Large intestine (tissue), 3 donors: Measurements from ENCODE around the gene LRRC71. TPM values are rescaled to one million over a fixed set of nuclear protein-coding genes. Genes with fewer than 3 reads are reported as not detected.

ENCODE experiments used
- DNase-seq, 2 donors: peaks; one replicate each; pipeline versions ENCODE4 v3.0.0 to v3.0.0-alpha.2; 2013
- H3K27ac ChIP-seq: one replicate; pipeline ENCODE4 v1.5.1; 2013; ENCODE audit warnings: low read length
- H3K27me3 ChIP-seq: 2 replicates; pipeline ENCODE4 v1.6.1; 2013; ENCODE audit warnings: low read length; ENCODE audit not compliant: control insufficient read depth, insufficient read depth
- H3K36me3 ChIP-seq: 2 replicates; pipeline ENCODE4 v1.6.1; 2013; ENCODE audit warnings: low read length; ENCODE audit not compliant: control insufficient read depth, insufficient read depth
- H3K4me1 ChIP-seq: one replicate; pipeline ENCODE4 v1.6.1; 2013; ENCODE audit warnings: low read length; ENCODE audit not compliant: control insufficient read depth, insufficient read depth
- H3K4me3 ChIP-seq: one replicate; pipeline ENCODE4 v1.5.1; 2013; ENCODE audit warnings: low read length
- H3K9me3 ChIP-seq: one replicate; pipeline ENCODE4 v1.6.1; 2013; ENCODE audit warnings: mild to moderate bottlenecking, low read depth, low read length, moderate library complexity; ENCODE audit not compliant: control insufficient read depth
- WGBS: methylation state at CpG from one replicate; pipeline ENCODE4 v1.1.5; 2013; ENCODE audit warnings: low lambda C conversion rate; ENCODE audit not compliant: insufficient coverage; 5-methylcytosine and 5-hydroxymethylcytosine counted together
- polyA plus RNA-seq: library from polyadenylated mRNA; unstranded; fragments of 120-200 nt; gene quantifications from one replicate; pipeline ENCODE4 v1.2.1, GENCODE V29; 2013

The LRRC71 gene
- polyA plus RNA-seq, 1 donor, result 0.28 TPM

DNA sequence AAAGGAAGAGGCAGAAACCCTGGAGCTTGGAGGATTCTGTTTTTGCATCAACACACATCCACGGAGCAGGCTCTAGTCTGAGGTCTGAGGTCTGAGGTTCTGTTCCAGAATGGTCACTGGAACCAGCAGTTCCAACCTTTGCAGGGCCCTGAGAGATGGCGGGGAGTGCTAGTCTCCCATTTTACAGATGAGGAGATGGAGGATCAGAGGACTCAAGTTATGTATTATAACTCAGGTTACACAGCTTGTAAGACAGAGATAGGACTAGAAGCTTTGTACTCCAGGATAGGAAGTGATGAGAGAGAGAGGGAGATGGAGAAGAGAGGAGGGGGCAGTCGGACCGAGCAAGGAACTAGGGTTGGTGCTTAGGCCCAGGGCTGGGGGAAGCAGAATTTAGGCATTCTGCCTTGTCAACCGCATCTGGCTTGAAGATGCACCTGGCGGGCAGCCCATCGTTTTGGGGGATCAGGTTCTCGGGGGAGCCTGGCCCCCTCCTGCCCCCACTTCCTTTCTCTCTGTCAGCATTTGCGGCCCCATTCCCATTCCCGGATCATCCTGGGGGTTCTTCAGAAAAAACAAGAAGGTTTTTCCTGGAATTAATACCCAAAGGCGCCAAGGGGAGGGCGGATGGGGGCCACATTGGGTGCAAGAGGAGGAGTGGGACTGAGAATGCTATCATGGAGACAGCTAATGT, 21.3 kb upstream of the LRRC71 start:
- H3K4me1 ChIP-seq, result peaks cover 14% of the 10 kb centered on the region
- H3K4me3 ChIP-seq, result no peak overlapping the region
- H3K27ac ChIP-seq, result no peak overlapping the region
- no peaks in the 10 kb centered on the region for H3K36me3 ChIP-seq
- DNase-seq, result no peak
- H3K27me3 ChIP-seq, result peaks cover 66% of the 10 kb centered on the region
- no peaks in the 10 kb centered on the region for H3K9me3 ChIP-seq
- 100% methylated on average over 1 of the region's 12 CpGs for WGBS

DNA sequence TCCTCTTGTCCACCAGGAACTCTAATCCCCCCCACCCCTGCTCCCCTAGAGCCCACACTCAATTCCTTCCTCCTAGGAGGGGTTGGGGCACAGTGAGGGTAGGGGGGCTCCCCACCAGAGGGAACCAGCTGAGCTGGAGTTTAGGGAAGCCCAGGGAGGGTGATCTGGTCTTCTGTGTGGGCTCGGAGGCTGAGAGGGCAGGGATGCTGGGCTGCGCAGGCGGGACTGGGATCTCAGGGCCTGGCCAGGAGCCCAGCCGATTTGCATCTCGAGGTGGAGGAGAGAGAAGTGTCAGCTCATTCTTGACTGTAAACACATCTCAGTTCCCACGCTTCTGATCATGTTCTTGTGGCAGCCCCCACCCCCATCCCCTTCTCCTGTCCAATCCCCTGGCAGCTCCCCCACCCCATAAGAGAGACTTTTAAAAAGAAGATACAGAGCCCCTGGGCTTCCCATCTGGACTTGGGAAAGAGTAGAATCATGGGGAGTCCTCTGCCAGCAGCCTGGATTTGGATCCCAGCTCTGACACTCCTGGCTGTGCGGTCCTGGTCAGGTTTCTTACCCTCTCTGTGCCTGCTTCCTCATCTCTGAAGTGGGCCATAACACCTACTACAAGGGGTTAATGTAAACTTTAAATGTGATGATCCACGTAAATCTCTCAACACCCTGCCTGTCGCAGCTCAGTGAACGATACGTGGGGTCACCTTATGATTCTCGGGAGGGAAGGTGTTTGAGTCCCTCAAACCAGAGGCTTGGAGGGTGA, 20.3 kb upstream of the LRRC71 start:
- peak; percentile 28 to 41 for DNase-seq
- H3K27ac ChIP-seq, result no peak overlapping the region
- H3K4me1 ChIP-seq, result peaks cover 14% of the 10 kb centered on the region
- no peaks in the 10 kb centered on the region for H3K36me3 ChIP-seq
- peaks cover 56% of the 10 kb centered on the region for H3K27me3 ChIP-seq
- H3K9me3 ChIP-seq, result no peaks in the 10 kb centered on the region
- no peak overlapping the region for H3K4me3 ChIP-seq
- 50% methylated on average over 2 of the region's 12 CpGs for WGBS

- no CpG with 5 or more reads among the region's 6 CpGs for WGBS
- Histone ChIP-seq H3K9me3 (no peaks in the 10 kb centered on the region), H3K27me3 (peaks cover 51% of the 10 kb centered on the region), H3K36me3 (no peaks in the 10 kb centered on the region), H3K27ac (no peak overlapping the region), H3K4me1 (peaks cover 14% of the 10 kb centered on the region), H3K4me3 (no peak overlapping the region)
- DNase-seq, result no peak
Measured at GRCh38 chr1:156900896-156901589, 19.4 kb upstream of the LRRC71 start.

- no peak for DNase-seq
- H3K9me3 ChIP-seq, result no peaks in the 10 kb centered on the region
- no peak overlapping the region for H3K4me3 ChIP-seq
- peaks cover 11% of the 10 kb centered on the region for H3K4me1 ChIP-seq
- no peak overlapping the region for H3K27ac ChIP-seq
- WGBS, result no CpG with 5 or more reads among the region's 4 CpGs
- peaks cover 51% of the 10 kb centered on the region for H3K27me3 ChIP-seq
- no peaks in the 10 kb centered on the region for H3K36me3 ChIP-seq
Measured at GRCh38 chr1:156901590-156901900, 18.9 kb upstream of the LRRC71 start.

DNA sequence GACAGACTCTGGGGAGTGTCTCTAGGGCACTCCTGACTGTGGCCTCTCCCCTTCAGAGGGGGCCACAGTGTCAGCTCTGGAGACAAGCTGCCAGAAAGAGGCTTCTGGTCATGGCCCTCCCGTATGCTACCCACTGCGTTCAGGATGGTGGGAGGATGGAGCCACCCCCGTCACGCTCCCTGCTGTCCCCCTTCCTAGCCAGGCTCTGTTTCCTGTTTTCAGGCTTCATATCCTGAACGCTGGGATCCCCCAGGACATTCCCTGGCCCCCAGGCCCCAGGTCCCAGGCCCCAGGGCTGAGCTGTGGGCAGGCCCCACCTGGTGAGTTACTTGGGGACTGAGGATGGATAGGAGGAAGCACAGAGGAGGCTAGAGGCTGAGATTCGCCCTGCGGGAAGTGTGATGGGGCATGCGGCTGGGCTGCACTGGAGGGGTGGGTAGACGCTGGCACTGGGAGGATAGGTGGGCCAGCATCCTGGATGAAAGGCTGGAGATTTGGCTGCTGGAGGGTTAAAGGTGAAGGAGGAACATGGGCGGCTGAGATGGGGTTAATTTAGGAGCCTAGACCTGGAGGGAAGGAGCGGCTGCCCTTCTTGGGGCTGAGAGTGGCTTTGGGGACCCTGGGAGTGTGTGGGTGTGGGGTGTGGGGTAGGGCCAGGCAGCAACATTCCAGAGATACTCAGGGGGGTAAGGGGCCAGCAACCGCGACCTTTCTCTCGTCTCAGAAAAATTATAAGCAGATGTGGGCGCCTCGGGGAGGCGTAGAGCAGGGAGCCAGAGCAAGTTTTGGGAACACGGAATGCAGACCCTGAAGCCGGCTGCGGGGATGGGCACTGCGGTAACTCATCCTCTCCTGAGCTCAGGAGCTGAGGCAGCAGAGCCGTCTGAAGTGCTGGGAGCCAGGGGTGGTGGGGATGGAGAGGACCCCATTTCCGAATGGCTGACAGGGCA, 18.2 kb upstream of the LRRC71 start:
- DNase-seq, result no peak
- Histone ChIP-seq H3K27ac (no peak overlapping the region), H3K36me3 (no peaks in the 10 kb centered on the region), H3K4me3 (no peak overlapping the region), H3K4me1 (peaks cover 10% of the 10 kb centered on the region), H3K27me3 (peaks cover 51% of the 10 kb centered on the region), H3K9me3 (no peaks in the 10 kb centered on the region)
- no CpG with 5 or more reads among the region's 23 CpGs for WGBS

DNA sequence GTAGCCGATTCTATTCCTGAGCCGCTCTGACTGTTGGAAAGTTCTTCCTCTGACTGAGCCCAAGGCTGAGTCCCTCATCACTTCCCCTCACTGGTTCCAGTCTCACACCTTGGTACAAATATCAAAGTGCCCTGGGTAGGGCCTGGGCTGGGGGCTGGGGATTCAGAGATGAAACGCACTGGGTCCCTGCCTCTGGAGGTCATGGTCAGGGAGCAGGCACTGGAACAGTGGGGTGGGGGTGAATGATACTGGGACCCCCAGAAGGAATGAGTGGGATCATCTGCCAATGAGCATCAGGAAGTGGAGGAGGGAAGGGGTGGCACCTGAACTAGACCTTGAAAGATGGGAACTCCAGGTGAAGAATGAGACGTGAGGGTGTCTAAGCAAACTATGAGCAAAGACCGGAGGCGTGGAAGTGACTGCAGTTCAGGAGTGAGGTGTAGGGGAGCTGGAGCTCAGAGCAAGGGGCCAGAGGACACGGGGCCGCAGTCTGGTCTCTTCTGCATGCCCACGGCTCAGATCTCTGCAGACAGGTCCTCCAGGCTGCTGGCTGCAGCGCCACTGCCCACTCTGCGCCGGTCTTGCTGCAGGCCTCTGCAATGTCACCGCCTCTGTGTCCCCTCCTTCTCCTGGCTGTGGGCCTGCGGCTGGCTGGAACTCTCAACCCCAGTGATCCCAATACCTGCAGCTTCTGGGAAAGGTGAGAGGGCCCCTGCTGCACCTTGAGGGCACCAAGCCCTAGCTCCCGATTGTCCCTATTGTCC, 16.9 kb upstream of the LRRC71 start:
- Histone ChIP-seq H3K4me1 (peaks cover 4% of the 10 kb centered on the region), H3K4me3 (no peak overlapping the region), H3K36me3 (no peaks in the 10 kb centered on the region), H3K27me3 (peaks cover 52% of the 10 kb centered on the region), H3K27ac (no peak overlapping the region), H3K9me3 (peaks cover 6% of the 10 kb centered on the region)
- DNase-seq, result no peak
- no CpG with 5 or more reads among the region's 15 CpGs for WGBS

DNA sequence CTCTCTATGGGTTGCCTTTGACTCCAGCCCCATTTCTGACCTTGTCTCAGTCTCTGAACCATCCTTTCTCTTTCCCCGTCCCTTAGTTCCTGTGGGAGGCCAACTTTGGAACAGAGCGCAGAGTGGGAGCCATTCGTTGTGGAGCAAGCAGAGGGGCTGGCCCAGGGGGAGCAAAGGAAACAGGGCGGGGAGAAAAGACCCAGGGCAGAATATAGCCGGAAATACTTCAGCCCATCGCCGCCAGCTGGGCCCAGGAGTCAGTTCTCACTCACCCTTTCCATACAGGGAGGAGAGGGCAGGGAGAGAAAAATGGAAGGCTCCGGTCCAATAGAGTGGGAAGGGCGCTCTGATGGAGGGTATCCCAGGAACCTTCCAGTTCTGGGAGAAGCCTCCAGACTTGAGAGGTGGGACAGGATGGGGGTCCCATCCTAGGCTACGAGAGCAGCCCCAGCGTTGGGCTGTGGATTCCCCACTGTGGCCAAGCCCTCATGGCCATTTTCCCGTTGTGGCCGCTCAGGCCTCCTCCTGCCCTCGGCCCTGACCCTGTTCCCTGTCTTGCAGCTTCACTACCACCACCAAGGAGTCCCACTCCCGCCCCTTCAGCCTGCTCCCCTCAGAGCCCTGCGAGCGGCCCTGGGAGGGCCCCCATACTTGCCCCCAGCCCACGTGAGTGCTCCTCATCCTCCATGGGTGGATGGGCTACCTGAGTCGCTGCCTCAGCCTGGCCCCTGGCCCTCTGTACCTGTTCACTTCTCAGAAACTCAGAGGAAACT, 16.1 kb upstream of the LRRC71 start:
- H3K4me3 ChIP-seq, result no peak overlapping the region
- H3K27me3 ChIP-seq, result peaks cover 55% of the 10 kb centered on the region
- H3K9me3 ChIP-seq, result peaks cover 8% of the 10 kb centered on the region
- no CpG with 5 or more reads among the region's 19 CpGs for WGBS
- DNase-seq, result no peak
- H3K4me1 ChIP-seq, result no peaks in the 10 kb centered on the region
- H3K36me3 ChIP-seq, result no peaks in the 10 kb centered on the region
- H3K27ac ChIP-seq, result no peak overlapping the region

GRCh38 chr1:156905176-156905575, 15.3 kb upstream of the LRRC71 start:
- no CpG with 5 or more reads among the region's 16 CpGs for WGBS

GRCh38 chr1:156905651-156906050, 14.8 kb upstream of the LRRC71 start:
- Histone ChIP-seq H3K4me3 (no peak overlapping the region), H3K36me3 (no peaks in the 10 kb centered on the region), H3K27me3 (peaks cover 60% of the 10 kb centered on the region), H3K9me3 (peaks cover 8% of the 10 kb centered on the region), H3K4me1 (peaks cover 3% of the 10 kb centered on the region), H3K27ac (no peak overlapping the region)
- WGBS, result no CpG with 5 or more reads among the region's 4 CpGs
- no peak for DNase-seq

More at GRCh38 chr1:156905176-156905575, 15.3 kb upstream of the LRRC71 start:
- Histone ChIP-seq H3K27me3 (peaks cover 62% of the 10 kb centered on the region), H3K36me3 (no peaks in the 10 kb centered on the region), H3K27ac (no peak overlapping the region), H3K4me1 (no peaks in the 10 kb centered on the region), H3K9me3 (peaks cover 8% of the 10 kb centered on the region), H3K4me3 (no peak overlapping the region)
- no peak for DNase-seq
